Activated naive CD4-positive, alpha-beta T cell treated with anti-CD3 and anti-CD28 coated beads, Interleukin-2, amount 50 U/mL, for 24 hours (primary cell): Measurements from ENCODE around the gene GRAMD1B.
"Not testable (repeated sequence)": the region's sequence is repeated elsewhere in the genome, so short reads cannot be mapped to it uniquely, and the experiment has no call there.

Experiments
- H3K27ac Mint-ChIP-seq: one replicate; pipeline ENCODE4 v1.8.0; 2021; ENCODE audit warnings: mild to moderate bottlenecking, mixed read lengths
- H3K27me3 Mint-ChIP-seq: one replicate; pipeline ENCODE4 v1.8.0; 2021; ENCODE audit warnings: mixed read lengths
- H3K36me3 Mint-ChIP-seq: one replicate; pipeline ENCODE4 v1.8.0; 2021; ENCODE audit warnings: mixed read lengths
- H3K4me1 Mint-ChIP-seq: one replicate; pipeline ENCODE4 v1.8.0; 2021; ENCODE audit warnings: mixed read lengths
- H3K4me3 Mint-ChIP-seq: one replicate; pipeline ENCODE4 v1.8.0; 2021; ENCODE audit warnings: mild to moderate bottlenecking, mixed read lengths
- H3K9me3 Mint-ChIP-seq: one replicate; pipeline ENCODE4 v1.8.0; 2021; ENCODE audit warnings: mixed read lengths

GRAMD1B gene

DNA sequence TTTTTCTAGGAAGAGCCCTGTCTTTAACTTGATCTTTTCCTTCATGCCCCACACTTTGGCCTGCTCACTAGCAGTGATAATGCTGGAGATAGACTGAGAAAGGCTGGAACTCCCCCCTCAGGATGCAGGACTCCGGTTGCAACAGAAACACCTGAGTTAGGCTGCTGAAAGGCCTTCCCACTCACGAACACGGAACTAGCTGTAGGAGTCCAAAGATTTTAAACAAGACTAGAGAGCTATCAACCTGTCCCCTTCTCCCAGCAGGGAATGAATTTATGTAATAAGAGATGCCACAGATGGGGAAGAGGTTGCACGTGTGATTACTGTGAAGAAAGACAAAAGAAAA is 211.4 kb downstream of the GRAMD1B start:
- Mint-ChIP-seq H3K4me1 (peaks cover 3% of the 10 kb centered on the region), H3K36me3 (no peaks in the 10 kb centered on the region), H3K27me3 (peaks cover 16% of the 10 kb centered on the region), H3K9me3 (no peaks in the 10 kb centered on the region), H3K27ac (no peak overlapping the region), H3K4me3 (no peak overlapping the region)

- Mint-ChIP-seq H3K27ac (no peak overlapping the region), H3K36me3 (no peaks in the 10 kb centered on the region), H3K4me3 (no peak overlapping the region), H3K4me1 (peaks cover 3% of the 10 kb centered on the region), H3K9me3 (no peaks in the 10 kb centered on the region), H3K27me3 (peaks cover 18% of the 10 kb centered on the region)
These were observed 212.4 kb downstream of the GRAMD1B start for GRCh38 chr11:123642435-123642834.

- Mint-ChIP-seq H3K27ac (no peak overlapping the region), H3K4me1 (peaks cover 3% of the 10 kb centered on the region), H3K4me3 (no peak overlapping the region), H3K36me3 (no peaks in the 10 kb centered on the region), H3K27me3 (peaks cover 14% of the 10 kb centered on the region), H3K9me3 (no peaks in the 10 kb centered on the region)
These were observed 215.4 kb downstream of the GRAMD1B start for GRCh38 chr11:123645286-123645975.

DNA sequence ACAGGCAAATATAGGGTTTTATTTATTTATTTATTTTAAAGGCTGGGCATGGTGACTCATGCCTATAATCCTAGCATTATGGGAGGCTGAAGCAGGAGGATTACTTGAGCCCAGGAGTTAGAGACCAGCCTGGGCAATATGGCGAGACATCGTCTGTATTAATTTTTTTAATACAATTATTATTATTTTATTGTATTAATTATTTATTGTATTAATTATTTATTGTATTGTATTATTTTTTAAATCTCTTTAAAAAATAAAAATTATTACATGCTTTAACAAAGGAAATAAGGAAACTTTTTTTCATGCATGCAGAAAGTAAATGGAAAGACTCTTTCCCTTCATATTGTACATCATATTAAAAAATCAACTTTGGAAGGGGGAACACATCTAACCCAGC is 220.8 kb downstream of the GRAMD1B start:
- Mint-ChIP-seq H3K9me3 (no peaks in the 10 kb centered on the region), H3K27me3 (peaks cover 39% of the 10 kb centered on the region), H3K4me1 (peaks cover 12% of the 10 kb centered on the region), H3K36me3 (no peaks in the 10 kb centered on the region), H3K27ac (no peak overlapping the region), H3K4me3 (no peak overlapping the region)

DNA sequence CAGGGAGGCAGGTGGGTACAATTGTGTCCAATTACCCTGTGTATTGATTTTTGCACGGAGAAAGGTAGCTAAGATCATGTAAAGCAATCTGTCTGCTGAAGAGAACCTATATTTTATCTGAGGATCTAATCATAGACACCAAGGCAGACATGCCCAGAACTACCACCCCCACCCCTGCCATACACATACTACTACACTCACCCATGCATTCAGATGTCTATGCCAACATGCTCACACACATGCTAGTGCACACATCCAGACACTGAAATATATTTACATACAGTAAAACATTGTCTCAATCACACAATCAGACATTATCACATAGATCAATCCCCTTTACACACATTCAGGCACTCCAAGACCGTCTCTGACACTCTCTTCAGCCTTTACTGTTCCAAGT is 222.5 kb downstream of the GRAMD1B start:
- Mint-ChIP-seq H3K4me3 (peak overlapping the region; percentile 34), H3K36me3 (peaks cover 2% of the 10 kb centered on the region), H3K4me1 (peaks cover 12% of the 10 kb centered on the region), H3K27me3 (peaks cover 34% of the 10 kb centered on the region), H3K9me3 (peaks cover 4% of the 10 kb centered on the region), H3K27ac (no peak overlapping the region)

DNA sequence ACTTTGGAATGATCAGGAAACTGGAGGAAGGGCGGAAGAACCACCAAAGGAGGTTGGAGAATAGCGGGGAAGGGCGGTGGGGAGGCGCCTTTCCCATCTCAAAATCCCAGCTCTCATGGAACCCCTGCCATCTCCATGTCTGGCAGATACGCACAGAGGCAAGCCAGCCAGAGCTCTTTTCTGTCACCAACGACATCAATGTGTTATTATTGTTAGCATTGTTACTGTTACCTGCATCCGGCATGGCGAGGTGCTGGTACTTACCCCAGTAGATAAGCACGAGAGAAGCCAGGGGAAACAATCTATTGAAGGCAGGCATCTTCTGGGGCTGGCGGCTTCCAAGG is 223.4 kb downstream of the GRAMD1B start:
- peaks cover 34% of the 10 kb centered on the region for H3K27me3 Mint-ChIP-seq
- H3K36me3 Mint-ChIP-seq = peaks cover 2% of the 10 kb centered on the region
- peaks cover 13% of the 10 kb centered on the region for H3K4me1 Mint-ChIP-seq
- peaks cover 13% of the 10 kb centered on the region for H3K9me3 Mint-ChIP-seq
- peak overlapping the region; percentile 55 for H3K4me3 Mint-ChIP-seq
- no peak overlapping the region for H3K27ac Mint-ChIP-seq

- H3K27ac Mint-ChIP-seq = no peak overlapping the region
- H3K27me3 Mint-ChIP-seq = peaks cover 34% of the 10 kb centered on the region
- peak overlapping the region; percentile 67 for H3K4me3 Mint-ChIP-seq
- peaks cover 18% of the 10 kb centered on the region for H3K4me1 Mint-ChIP-seq
- H3K36me3 Mint-ChIP-seq = peaks cover 5% of the 10 kb centered on the region
- H3K9me3 Mint-ChIP-seq = peaks cover 18% of the 10 kb centered on the region
These were observed 223.9 kb downstream of the GRAMD1B start for GRCh38 chr11:123653827-123654565.

- Mint-ChIP-seq H3K27ac (no peak within 1 kb of the TSS), H3K27me3 (peaks cover 34% of the 10 kb centered on the region), H3K4me3 (peak within 1 kb of the TSS; percentile 81), H3K4me1 (peaks cover 24% of the 10 kb centered on the region), H3K9me3 (peaks cover 20% of the 10 kb centered on the region), H3K36me3 (peaks cover 7% of the 10 kb centered on the region)
These were observed 224.6 kb downstream of the GRAMD1B start, which contains the start of gene SCN3B for GRCh38 chr11:123654566-123655081. TSS of gene SCN3B (minus strand) at chr11:123654624. CDS start at chr11:123653801, 823 bp downstream.

DNA sequence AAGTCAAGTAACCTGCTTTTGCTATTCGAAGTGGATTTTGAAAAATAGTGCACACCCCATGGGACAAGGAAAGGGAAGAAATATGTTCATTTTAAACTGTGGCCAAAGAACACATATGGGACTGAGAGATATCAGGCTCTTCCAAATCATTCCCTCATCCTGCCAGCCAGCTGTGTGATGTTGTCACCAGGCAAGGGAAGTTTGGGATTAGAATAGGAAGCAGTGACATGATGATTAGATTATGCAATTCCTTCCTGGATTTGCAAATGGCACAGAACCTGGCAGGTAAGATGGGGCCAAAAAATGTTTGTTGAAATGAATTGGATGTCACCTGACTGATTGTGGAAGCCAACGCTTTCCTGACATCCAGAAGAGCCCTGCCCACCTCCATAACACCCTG is 229.2 kb downstream of the GRAMD1B start:
- H3K27ac Mint-ChIP-seq = no peak overlapping the region
- peaks cover 28% of the 10 kb centered on the region for H3K4me1 Mint-ChIP-seq
- H3K4me3 Mint-ChIP-seq = no peak overlapping the region

DNA sequence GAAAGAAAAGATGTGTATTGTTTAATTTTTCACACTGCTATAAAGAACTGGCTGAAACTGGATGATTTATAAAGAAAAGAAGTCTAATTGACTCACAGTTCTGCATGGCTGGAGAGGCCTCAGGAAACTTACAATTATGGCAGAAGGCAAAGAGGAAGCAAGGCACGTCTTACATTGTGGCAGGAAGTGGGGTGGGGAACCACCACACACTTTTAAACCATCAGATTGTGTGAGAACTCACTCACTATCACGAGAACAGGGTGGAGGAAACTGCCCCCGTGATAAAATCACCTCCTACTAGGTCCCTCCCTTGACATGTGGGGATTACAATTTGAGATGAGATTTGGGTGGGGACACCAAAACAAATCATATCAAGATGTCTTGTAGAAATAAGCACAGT is 229.9 kb downstream of the GRAMD1B start:
- Mint-ChIP-seq H3K9me3 (peaks cover 25% of the 10 kb centered on the region), H3K4me1 (peaks cover 24% of the 10 kb centered on the region)
- H3K4me3 Mint-ChIP-seq, H3K36me3 Mint-ChIP-seq, H3K27me3 Mint-ChIP-seq, H3K27ac Mint-ChIP-seq: not testable (repeated sequence)

More for the DNA sequence above, 229.2 kb downstream of the GRAMD1B start:
- Mint-ChIP-seq H3K27me3 (peaks cover 9% of the 10 kb centered on the region), H3K36me3 (peaks cover 9% of the 10 kb centered on the region), H3K9me3 (peaks cover 25% of the 10 kb centered on the region)

DNA sequence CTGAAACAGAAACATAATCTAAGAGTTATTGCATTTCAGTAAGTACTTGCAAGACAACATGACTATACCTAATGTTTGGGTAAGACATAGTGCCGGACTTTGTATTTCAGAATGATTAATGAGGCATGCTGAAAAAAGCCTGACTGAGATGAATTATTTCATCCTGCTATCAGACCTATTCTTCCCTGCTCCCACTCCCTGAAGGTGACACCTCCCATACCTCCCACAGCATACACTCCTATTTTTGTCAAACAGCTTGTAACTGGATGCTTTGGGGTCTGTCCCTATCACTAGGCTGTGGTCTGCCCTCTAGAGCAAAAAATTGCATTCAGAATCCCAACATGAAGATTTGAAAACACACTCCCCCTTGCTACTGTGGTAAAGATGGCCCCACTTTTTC is 235.2 kb downstream of the GRAMD1B start:
- Mint-ChIP-seq H3K36me3 (peaks cover 4% of the 10 kb centered on the region), H3K4me3 (no peak overlapping the region), H3K9me3 (peaks cover 5% of the 10 kb centered on the region), H3K4me1 (peaks cover 9% of the 10 kb centered on the region), H3K27me3 (no peaks in the 10 kb centered on the region), H3K27ac (no peak overlapping the region)

DNA sequence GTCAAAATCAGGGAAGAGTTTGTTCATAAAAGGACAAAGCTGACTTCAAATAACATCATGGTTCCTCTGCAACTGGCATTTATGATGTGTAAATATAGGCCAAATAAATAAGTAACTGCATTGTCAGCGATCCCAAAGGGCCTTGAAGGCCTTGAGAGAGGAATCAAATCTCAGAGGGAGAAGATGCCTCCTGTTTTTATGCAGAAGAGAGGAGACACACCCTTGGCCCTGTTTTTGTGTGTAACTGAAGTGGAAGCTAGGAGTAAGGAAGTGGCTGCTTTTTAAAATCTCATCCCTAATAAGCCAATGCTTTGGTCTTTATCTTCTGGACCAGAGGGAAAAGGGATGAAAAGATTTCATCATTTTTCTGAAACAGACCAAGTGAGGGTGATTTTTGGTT is 240.0 kb downstream of the GRAMD1B start:
- H3K36me3 Mint-ChIP-seq = peaks cover 1% of the 10 kb centered on the region
- H3K27me3 Mint-ChIP-seq = peaks cover 1% of the 10 kb centered on the region
- no peaks in the 10 kb centered on the region for H3K9me3 Mint-ChIP-seq
- H3K4me1 Mint-ChIP-seq = peaks cover 6% of the 10 kb centered on the region
- no peak overlapping the region for H3K27ac Mint-ChIP-seq
- no peak overlapping the region for H3K4me3 Mint-ChIP-seq

DNA sequence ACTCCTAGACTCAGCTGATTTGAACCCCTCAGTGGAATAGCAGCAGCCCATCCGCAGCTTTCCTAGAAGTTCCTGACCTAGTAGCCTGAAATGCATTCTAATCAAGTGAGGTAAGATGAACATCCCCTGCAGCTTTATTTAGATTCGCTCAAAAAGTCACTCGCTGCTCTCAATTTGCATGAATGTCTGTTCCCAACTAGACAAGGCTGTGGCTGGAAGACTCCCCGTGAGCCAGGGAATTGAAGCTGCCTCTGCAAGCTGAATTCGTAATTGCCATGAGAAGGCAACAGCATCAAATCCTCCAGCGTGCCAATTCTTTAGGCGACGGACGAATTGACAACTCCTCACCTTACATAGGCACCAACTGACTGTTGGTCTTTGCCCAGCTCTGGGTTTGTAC is 241.5 kb downstream of the GRAMD1B start:
- Mint-ChIP-seq H3K4me1 (peaks cover 4% of the 10 kb centered on the region), H3K4me3 (no peak overlapping the region), H3K27ac (no peak overlapping the region), H3K36me3 (no peaks in the 10 kb centered on the region), H3K27me3 (peaks cover 3% of the 10 kb centered on the region), H3K9me3 (no peaks in the 10 kb centered on the region)

DNA sequence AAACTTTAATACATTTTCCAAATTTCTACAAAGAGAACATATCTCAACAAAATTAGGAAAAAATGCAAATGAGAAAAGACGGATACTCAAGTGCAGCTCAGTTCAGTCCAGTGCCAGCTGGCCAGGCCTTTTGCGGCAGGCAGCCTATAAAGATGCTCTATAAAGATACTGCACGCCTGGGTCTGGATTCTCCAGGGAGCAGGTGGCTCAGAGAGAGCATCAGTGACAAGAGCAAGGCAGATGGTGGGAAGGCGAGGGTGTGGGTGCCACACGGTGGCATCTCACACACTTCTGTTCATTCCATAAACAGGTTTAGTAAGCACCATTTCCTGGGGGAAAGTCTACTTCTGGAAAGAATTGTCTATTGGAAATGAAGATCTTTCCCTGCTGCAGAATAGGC is 242.5 kb downstream of the GRAMD1B start:
- Mint-ChIP-seq H3K27me3 (peaks cover 3% of the 10 kb centered on the region), H3K4me3 (no peak overlapping the region), H3K36me3 (no peaks in the 10 kb centered on the region), H3K9me3 (no peaks in the 10 kb centered on the region), H3K4me1 (no peaks in the 10 kb centered on the region), H3K27ac (no peak overlapping the region)

GRCh38 chr11:123674297-123674696 is 244.2 kb downstream of the GRAMD1B start:
- no peak overlapping the region for H3K27ac Mint-ChIP-seq

More at GRCh38 chr11:123674297-123674696, 244.2 kb downstream of the GRAMD1B start:
- Mint-ChIP-seq H3K4me3 (no peak overlapping the region), H3K27me3 (peaks cover 3% of the 10 kb centered on the region), H3K4me1 (no peaks in the 10 kb centered on the region), H3K36me3 (no peaks in the 10 kb centered on the region), H3K9me3 (no peaks in the 10 kb centered on the region)
